Loucy (cell line): ENCODE results near the gene PLCG1.

Source experiments
- H2AFZ ChIP-seq: fragments of 200-600 bp; sonication (generic); 2 replicates; pipeline ENCODE4 v1.6.0; 2016; ENCODE audit warnings: antibody characterized with exemption, mild to moderate bottlenecking, low read length, moderate library complexity
- H3F3A ChIP-seq: fragments of 200-600 bp; 2 replicates; pipeline ENCODE4 v1.6.0; 2016; ENCODE audit warnings: antibody characterized with exemption, low read depth, mild to moderate bottlenecking
- H3K27me3 ChIP-seq: fragments of 200-600 bp; sonication (generic); 2 replicates; pipeline ENCODE4 v1.6.1; 2014; ENCODE audit warnings: low read length, mild to moderate bottlenecking; ENCODE audit not compliant: insufficient read depth, poor library complexity, severe bottlenecking
- H3K36me3 ChIP-seq: fragments of 200-600 bp; sonication (generic); 2 replicates; pipeline ENCODE4 v1.6.1; 2016; ENCODE audit warnings: low read length; ENCODE audit not compliant: insufficient read depth
- H3K4me1 ChIP-seq: fragments of 200-600 bp; sonication (generic); 2 replicates; pipeline ENCODE4 v1.5.1; 2014; ENCODE audit warnings: low read length, mild to moderate bottlenecking; ENCODE audit not compliant: insufficient read depth, poor library complexity, severe bottlenecking
- H3K4me2 ChIP-seq: fragments of 200-600 bp; sonication (generic); 2 replicates; pipeline ENCODE4 v1.6.0; 2014; ENCODE audit warnings: antibody characterized with exemption, low read length, low read depth, mild to moderate bottlenecking; ENCODE audit not compliant: poor library complexity, severe bottlenecking
- H3K4me3 ChIP-seq: fragments of 200-600 bp; sonication (generic); 2 replicates; pipeline ENCODE4 v1.5.1; 2014; ENCODE audit warnings: low read length, mild to moderate bottlenecking, mixed read lengths; ENCODE audit not compliant: poor library complexity, severe bottlenecking
- H3K79me2 ChIP-seq: fragments of 200-600 bp; sonication (generic); 2 replicates; pipeline ENCODE4 v1.6.1; 2014; ENCODE audit warnings: low read length; ENCODE audit not compliant: insufficient read depth
- H3K9ac ChIP-seq: fragments of 200-600 bp; sonication (generic); 2 replicates; pipeline ENCODE4 v1.6.0; 2014; ENCODE audit warnings: mild to moderate bottlenecking, low read depth, low read length, moderate library complexity; ENCODE audit not compliant: poor library complexity, severe bottlenecking
- H3K9me2 ChIP-seq: fragments of 200-600 bp; sonication (generic); replicated peaks from 2 replicates; pipeline ENCODE4 v1.6.1; 2016; ENCODE audit warnings: low read depth, low read length, mixed read lengths
- H3K9me3 ChIP-seq: fragments of 200-600 bp; sonication (generic); 2 replicates; pipeline ENCODE4 v1.6.1; 2014; ENCODE audit warnings: mild to moderate bottlenecking, antibody characterized with exemption, low read length, low read depth; ENCODE audit not compliant: insufficient read depth
- H4K20me1 ChIP-seq: fragments of 200-600 bp; sonication (generic); 2 replicates; pipeline ENCODE4 v1.6.0; 2014; ENCODE audit warnings: antibody characterized with exemption, low read length, mild to moderate bottlenecking; ENCODE audit not compliant: insufficient read depth, poor library complexity, severe bottlenecking
- EZH2phosphoT487 ChIP-seq: fragments of 200-600 bp; IDR thresholded peaks from 2 replicates; pipeline ENCODE4 v1.6.1; 2018; ENCODE audit warnings: antibody characterized with exemption, mild to moderate bottlenecking, moderate library complexity, borderline replicate concordance
- TF ChIP-seq, protein P1 (sequence below): fragments of 200-600 bp; sonication (generic); conservative IDR thresholded peaks from 2 replicates; pipeline ENCODE4 v1.5.1; 2014; ENCODE audit warnings: mild to moderate bottlenecking, antibody characterized with exemption, low read length

Gene PLCG1

DNA sequence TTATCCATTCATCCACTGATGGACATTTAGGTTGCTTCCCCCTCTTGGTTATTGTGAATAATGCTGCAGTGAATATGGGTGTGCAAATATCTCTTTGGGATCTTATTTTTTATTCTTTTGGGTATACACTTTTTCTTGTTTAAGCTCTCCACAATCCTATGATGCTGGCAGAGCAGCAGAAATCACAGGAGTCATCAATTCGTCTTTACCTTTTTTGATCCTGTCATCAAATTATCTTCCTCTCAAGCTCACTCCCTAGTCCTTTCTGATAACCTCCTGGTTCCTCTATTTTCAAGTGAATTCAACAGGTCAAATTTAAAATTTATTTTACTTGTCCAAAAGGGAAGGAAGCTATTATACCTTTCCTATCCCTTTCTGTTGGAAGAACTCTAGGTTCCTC, 89.1 kb downstream of the PLCG1 start:
- Histone ChIP-seq H3K4me2 (no peak overlapping the region), H3K9me2 (no peaks in the 10 kb centered on the region), H3K9me3 (no peaks in the 10 kb centered on the region), H3K36me3 (no peaks in the 10 kb centered on the region), H2AFZ (no peak overlapping the region), H3K9ac (no peak overlapping the region), H4K20me1 (no peaks in the 10 kb centered on the region), H3F3A (no peaks in the 10 kb centered on the region), H3K4me3 (no peak overlapping the region), H3K79me2 (no peaks in the 10 kb centered on the region), H3K27me3 (no peaks in the 10 kb centered on the region), H3K4me1 (peaks cover 59% of the 10 kb centered on the region)
- no peak for TF ChIP-seq EZH2phosphoT487
- TF ChIP-seq, protein P1, sequence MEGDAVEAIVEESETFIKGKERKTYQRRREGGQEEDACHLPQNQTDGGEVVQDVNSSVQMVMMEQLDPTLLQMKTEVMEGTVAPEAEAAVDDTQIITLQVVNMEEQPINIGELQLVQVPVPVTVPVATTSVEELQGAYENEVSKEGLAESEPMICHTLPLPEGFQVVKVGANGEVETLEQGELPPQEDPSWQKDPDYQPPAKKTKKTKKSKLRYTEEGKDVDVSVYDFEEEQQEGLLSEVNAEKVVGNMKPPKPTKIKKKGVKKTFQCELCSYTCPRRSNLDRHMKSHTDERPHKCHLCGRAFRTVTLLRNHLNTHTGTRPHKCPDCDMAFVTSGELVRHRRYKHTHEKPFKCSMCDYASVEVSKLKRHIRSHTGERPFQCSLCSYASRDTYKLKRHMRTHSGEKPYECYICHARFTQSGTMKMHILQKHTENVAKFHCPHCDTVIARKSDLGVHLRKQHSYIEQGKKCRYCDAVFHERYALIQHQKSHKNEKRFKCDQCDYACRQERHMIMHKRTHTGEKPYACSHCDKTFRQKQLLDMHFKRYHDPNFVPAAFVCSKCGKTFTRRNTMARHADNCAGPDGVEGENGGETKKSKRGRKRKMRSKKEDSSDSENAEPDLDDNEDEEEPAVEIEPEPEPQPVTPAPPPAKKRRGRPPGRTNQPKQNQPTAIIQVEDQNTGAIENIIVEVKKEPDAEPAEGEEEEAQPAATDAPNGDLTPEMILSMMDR = no peak
